ENCODE measurements around the gene LILRB1. TPM values are rescaled to one million over a fixed set of nuclear protein-coding genes. Genes with fewer than 3 reads are reported as not detected.
"Not testable (repeated sequence)": the region's sequence is repeated elsewhere in the genome, so short reads cannot be mapped to it uniquely, and the experiment has no call there.

LILRB1 gene
- polyA plus RNA-seq, 6 donors from 2014 or later: 23.7 to 35.7 (median 27.9) TPM

DNA sequence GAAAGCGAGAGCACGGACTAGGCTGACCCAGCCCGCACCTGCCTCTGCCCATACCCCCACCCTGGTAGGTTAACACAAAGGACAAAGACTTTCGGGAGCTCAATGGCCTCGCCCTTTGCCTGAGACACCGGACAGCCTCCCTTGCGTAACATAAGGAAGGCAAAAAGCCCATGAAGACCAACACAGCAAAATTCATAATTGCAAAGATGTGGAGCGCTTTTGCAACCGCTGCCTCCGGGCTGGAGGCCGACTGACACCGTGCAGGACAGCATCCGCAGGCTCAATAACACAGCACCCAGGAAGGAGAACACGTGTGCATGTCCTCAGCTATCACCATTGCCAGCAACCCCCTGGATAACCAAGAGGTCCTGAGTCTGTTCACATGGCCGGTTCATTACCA is 21.5 kb upstream of the LILRB1 start:
- peaks cover 39 to 70% (median 52%) of the 10 kb centered on the region in 3 donors for H3K4me1 Mint-ChIP-seq
- no peaks in the 10 kb centered on the region for H3K27me3 Mint-ChIP-seq
- peak overlapping the region in 1 of 6 donors; percentile 33 for H3K27ac Mint-ChIP-seq

GRCh38 chr19:54609356-54609791 is 20.9 kb upstream of the LILRB1 start:
- peaks cover 45 to 75% (median 58%) of the 10 kb centered on the region in 3 donors for H3K4me1 Mint-ChIP-seq
- H3K4me3 Mint-ChIP-seq: no peak overlapping the region
- peaks cover 0 to 7% of the 10 kb centered on the region in 2 donors for H3K36me3 Mint-ChIP-seq
- ATAC-seq (ENCODE audit: low read depth in 2 of 2) (no peak), DNase-seq (no peak)
- H3K27me3 Mint-ChIP-seq: no peaks in the 10 kb centered on the region
- no peak overlapping the region for H3K27ac Mint-ChIP-seq
- H3K9me3 Mint-ChIP-seq: peaks cover 0 to 5% (median 3%) of the 10 kb centered on the region in 7 donors

More for the DNA sequence above, 21.5 kb upstream of the LILRB1 start:
- Mint-ChIP-seq H3K9me3 (peaks cover 0 to 5% (median 3%) of the 10 kb centered on the region in 7 donors), H3K36me3 (peaks cover 0 to 7% of the 10 kb centered on the region in 2 donors), H3K4me3 (no peak overlapping the region)
- DNase-seq: no peak
- ATAC-seq (ENCODE audit: low read depth in 2 of 2): no peak

DNA sequence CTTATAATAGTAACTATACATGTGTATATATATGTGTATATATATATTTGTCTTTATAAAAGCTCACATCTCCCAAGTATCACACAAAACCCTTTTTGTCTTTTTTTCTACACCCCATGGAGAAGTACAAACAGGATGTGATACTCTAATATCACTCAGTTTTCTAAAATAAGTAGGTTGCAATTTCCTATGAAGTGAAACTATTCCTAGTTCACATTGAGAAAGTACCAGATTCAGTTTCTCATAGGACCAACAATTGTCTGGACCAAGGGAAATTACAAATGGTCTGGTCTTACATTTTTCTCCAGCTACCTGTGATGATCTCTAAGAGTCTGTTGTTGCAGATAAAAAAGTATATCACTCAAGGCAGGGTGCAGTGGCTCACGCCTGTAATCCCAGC is 17.9 kb upstream of the LILRB1 start:
- peaks cover 0 to 4% (median 0%) of the 10 kb centered on the region in 7 donors for H3K9me3 Mint-ChIP-seq
- peak overlapping the region; percentile 66 to 80 (median 73) for H3K4me3 Mint-ChIP-seq
- peak overlapping the region; percentile 38 to 88 (median 78) for H3K27ac Mint-ChIP-seq
- H3K4me1 Mint-ChIP-seq: peaks cover 59 to 81% (median 68%) of the 10 kb centered on the region in 3 donors
- no peaks in the 10 kb centered on the region for H3K36me3 Mint-ChIP-seq
- no peaks in the 10 kb centered on the region for H3K27me3 Mint-ChIP-seq
- peak; percentile 20 for DNase-seq
- ATAC-seq (ENCODE audit: low read depth in 2 of 2): peak; percentile 22 to 48

DNA sequence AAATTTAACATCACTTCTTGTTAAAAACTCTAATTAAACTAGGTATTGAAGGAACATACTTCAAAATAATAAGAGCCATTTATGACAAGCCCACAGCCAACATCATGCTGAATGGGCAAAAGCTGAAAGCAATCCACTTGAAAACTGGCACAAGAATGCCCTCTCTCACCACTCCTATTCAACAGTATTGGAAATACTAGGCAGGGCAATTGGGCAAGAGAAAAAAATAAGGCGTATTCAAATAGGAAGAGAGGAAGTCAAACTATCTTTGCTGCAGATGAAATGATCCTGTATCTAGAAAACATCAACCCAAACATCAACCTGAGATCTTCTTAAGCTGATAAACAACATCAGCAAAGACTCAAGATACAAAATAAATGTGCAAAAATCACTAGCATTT is 15.6 kb upstream of the LILRB1 start:
- DNase-seq: no peak
- ATAC-seq (ENCODE audit: low read depth in 2 of 2): no peak
- Mint-ChIP-seq H3K9me3 (peaks cover 0 to 4% (median 0%) of the 10 kb centered on the region in 7 donors), H3K27ac (peak overlapping the region in 3 of 6 donors; percentile 77 to 79 (median 78)), H3K36me3 (no peaks in the 10 kb centered on the region), H3K4me1 (peaks cover 62 to 72% (median 64%) of the 10 kb centered on the region in 3 donors), H3K27me3 (no peaks in the 10 kb centered on the region), H3K4me3 (peak overlapping the region in 7 of 8 donors; percentile 10 to 98 (median 36))

- peaks cover 62 to 79% (median 66%) of the 10 kb centered on the region in 3 donors for H3K4me1 Mint-ChIP-seq
- peak overlapping the region; percentile 90 to 100 (median 96) for H3K4me3 Mint-ChIP-seq
- ATAC-seq (ENCODE audit: low read depth in 2 of 2): peak; percentile 66 to 70
Measured at GRCh38 chr19:54616057-54616456, 14.2 kb upstream of the LILRB1 start.

DNA sequence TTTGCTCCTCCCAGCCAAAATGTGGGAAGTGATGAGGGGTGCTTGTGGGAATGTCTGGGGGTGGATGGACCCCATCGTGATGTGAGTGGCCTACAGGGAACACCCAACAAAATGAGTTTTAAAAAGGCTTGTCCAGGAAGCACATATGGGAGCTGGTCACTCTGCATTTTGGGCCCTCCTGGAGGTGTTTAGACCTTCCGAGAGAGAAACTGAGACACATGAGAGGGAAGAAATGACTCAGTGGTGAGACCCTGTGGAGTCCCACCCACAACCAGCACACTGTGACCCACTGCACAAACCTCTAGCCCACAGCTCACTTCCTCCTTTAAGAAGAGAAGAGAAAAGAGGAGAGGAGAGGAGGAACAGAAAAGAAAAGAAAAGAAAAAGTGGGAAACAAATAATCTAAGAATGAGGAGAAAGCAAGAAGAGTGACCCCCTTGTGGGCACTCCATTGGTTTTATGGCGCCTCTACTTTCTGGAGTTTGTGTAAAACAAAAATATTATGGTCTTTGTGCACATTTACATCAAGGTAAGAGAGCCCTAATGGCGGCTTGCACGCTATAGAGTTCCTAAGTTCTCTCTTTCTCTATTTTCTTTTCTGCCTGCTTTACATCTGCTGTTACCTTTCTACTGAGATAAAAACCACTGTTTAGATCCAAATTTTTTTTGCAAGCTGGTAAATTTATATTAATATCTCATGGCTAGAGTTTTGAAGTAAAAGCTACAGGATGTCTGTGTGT is 13.3 kb upstream of the LILRB1 start:
- peaks cover 0 to 7% of the 10 kb centered on the region in 2 donors for H3K36me3 Mint-ChIP-seq
- peaks cover 0 to 4% (median 0%) of the 10 kb centered on the region in 7 donors for H3K9me3 Mint-ChIP-seq
- H3K4me3 Mint-ChIP-seq: peak overlapping the region; percentile 90 to 100 (median 96)
- H3K27me3 Mint-ChIP-seq: no peaks in the 10 kb centered on the region
- peaks cover 62 to 80% (median 69%) of the 10 kb centered on the region in 3 donors for H3K4me1 Mint-ChIP-seq
- peak overlapping the region; percentile 90 to 99 (median 98) for H3K27ac Mint-ChIP-seq
- ATAC-seq (ENCODE audit: low read depth in 2 of 2) (peak; percentile 67 to 72), DNase-seq (peak; percentile 51)

More at GRCh38 chr19:54616057-54616456, 14.2 kb upstream of the LILRB1 start:
- H3K36me3 Mint-ChIP-seq: no peaks in the 10 kb centered on the region
- peaks cover 0 to 4% (median 0%) of the 10 kb centered on the region in 7 donors for H3K9me3 Mint-ChIP-seq
- H3K27me3 Mint-ChIP-seq: no peaks in the 10 kb centered on the region
- peak; percentile 59 for DNase-seq
- H3K27ac Mint-ChIP-seq: peak overlapping the region; percentile 90 to 99 (median 98)

DNA sequence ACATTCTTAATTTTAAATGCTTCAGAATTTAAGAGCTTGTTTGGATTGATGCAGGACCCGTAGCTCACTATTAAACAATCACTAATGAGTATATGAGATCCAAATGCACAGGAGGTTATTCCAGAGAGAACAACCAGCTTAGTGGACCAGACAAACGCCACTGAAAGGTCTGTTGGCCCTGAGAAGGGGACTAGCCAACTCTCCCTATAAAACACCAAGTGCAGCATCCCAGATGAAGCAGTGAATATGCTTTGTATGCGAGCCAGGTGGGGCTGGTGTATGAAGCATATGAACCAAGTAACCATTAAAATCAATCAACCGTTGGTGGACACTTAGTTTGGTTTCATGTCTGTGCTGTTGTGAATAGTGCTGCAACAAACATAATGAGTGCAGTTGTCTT is 9.8 kb upstream of the LILRB1 start:
- ATAC-seq (ENCODE audit: low read depth in 2 of 2): no peak
- Mint-ChIP-seq H3K27me3 (no peaks in the 10 kb centered on the region), H3K27ac (peak overlapping the region in 4 of 6 donors; percentile 49 to 78 (median 74)), H3K4me1 (peaks cover 55 to 82% (median 73%) of the 10 kb centered on the region in 3 donors), H3K9me3 (peaks cover 0 to 2% (median 0%) of the 10 kb centered on the region in 7 donors), H3K36me3 (peaks cover 0 to 9% of the 10 kb centered on the region in 2 donors), H3K4me3 (peak overlapping the region; percentile 21 to 95 (median 74))
- no peak for DNase-seq

DNA sequence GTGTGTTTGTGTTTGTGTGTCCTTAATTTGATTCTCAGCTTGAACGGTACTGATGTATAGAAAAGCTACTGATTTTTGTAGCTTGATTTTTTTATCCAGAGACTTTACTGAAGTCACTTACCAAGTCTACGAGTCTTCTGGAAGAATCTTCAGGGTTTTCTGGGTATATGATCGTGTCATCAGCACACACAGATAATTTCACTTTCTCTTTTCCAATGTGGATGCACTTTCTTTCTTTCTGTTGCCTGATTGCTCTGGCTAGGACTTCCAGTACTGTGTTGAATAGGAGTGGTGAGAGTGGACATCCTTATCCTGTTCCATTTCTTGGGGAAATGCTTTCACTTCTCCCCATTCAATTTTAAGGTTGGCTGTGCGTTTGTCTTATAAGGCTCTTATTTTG is 7.9 kb upstream of the LILRB1 start:
- peak overlapping the region; percentile 64 to 95 (median 80) for H3K4me3 Mint-ChIP-seq
- H3K27me3 Mint-ChIP-seq: no peaks in the 10 kb centered on the region
- peaks cover 11 to 22% of the 10 kb centered on the region in 2 donors for H3K36me3 Mint-ChIP-seq

GRCh38 chr19:54624234-54624633 is 6.0 kb upstream of the LILRB1 start:
- Mint-ChIP-seq H3K36me3 (peaks cover 23 to 27% of the 10 kb centered on the region in 2 donors), H3K27ac (peak overlapping the region; percentile 85 to 98 (median 97)), H3K4me1 (peaks cover 63 to 92% (median 86%) of the 10 kb centered on the region in 3 donors), H3K4me3 (peak overlapping the region; percentile 78 to 95 (median 86))
- not testable (repeated sequence) for H3K27me3 Mint-ChIP-seq, H3K9me3 Mint-ChIP-seq
- peak; percentile 53 to 62 for ATAC-seq (ENCODE audit: low read depth in 2 of 2)
- peak; percentile 37 for DNase-seq

More for the DNA sequence above, 7.9 kb upstream of the LILRB1 start:
- H3K4me1 Mint-ChIP-seq: peaks cover 53 to 83% (median 72%) of the 10 kb centered on the region in 3 donors
- H3K27ac Mint-ChIP-seq: peak overlapping the region; percentile 72 to 97 (median 86)
- DNase-seq: no peak
- peaks cover 0 to 4% (median 0%) of the 10 kb centered on the region in 7 donors for H3K9me3 Mint-ChIP-seq
- no peak for ATAC-seq (ENCODE audit: low read depth in 2 of 2)

DNA sequence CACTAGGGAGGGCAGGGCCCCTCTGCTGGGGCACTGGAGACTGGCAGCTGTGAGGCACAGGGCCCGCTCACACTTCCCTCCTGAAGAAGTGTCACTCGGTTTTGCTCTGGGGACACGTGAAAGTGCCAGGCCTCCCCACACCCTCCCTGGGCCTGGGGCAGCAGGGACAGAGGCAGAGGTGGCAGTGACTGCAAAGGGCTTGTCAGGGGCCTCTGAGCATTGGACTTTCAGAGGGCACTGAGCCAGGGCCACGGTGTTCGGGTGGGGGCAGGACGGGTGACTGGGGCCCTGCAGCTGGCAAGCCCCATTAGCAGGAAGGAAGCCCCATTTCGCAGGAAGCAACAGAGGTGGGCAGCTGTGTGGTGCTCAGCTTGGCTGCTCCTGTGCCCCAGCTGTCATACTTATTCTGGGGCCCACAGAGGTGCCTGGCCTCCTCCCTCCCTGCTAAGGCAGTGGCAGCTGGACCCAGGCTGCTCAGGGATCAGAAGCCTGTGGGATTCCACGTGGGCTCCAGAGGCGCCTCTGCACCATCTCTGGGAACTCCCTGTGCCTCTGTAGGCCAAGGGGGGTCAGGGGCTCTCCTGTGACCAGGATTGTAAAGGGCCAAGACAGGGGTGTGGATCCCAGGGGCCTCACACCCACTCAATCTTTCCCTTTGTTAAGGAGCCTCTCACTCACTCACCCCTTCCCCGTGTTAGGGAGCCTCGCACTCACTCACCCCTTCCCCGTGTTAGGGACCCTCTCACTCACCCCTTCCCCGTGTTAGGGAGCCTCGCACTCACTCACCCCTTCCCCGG is 5.2 kb upstream of the LILRB1 start:
- Mint-ChIP-seq H3K27ac (peak overlapping the region; percentile 92 to 98 (median 97)), H3K36me3 (peaks cover 27 to 29% of the 10 kb centered on the region in 2 donors), H3K4me3 (peak overlapping the region; percentile 78 to 95 (median 86)), H3K4me1 (peaks cover 70 to 97% (median 90%) of the 10 kb centered on the region in 3 donors)
- ATAC-seq (ENCODE audit: low read depth in 2 of 2) (peak; percentile 82 to 84), DNase-seq (peak; percentile 64)
- H3K9me3 Mint-ChIP-seq, H3K27me3 Mint-ChIP-seq: not testable (repeated sequence)

DNA sequence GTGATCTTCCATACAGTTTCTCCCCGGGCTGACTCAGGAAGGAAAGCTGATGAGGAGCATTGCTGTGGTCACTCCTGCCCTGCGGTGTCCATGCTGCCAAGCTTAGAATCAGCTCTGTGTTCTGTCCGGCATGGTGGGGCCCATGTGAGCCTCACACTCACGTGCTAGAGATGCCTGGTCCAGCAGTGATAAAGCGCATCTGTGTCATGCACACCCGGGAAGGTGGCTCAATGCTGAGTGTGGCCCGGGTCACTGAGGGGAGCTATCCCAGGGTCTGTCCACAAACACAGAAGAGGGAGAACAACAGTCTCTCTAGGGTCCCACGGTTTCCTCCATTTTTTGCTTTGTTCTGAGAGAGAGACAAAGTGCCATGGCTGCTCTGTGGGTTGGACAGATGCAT is 3.5 kb upstream of the LILRB1 start:
- Mint-ChIP-seq H3K36me3 (peaks cover 22 to 32% of the 10 kb centered on the region in 2 donors), H3K4me1 (peaks cover 74 to 98% (median 97%) of the 10 kb centered on the region in 3 donors), H3K9me3 (peaks cover 0 to 5% (median 0%) of the 10 kb centered on the region in 7 donors), H3K4me3 (peak overlapping the region in 4 of 8 donors; percentile 2 to 72 (median 48)), H3K27me3 (no peaks in the 10 kb centered on the region), H3K27ac (peak overlapping the region; percentile 88 to 97 (median 92))
- no peak for ATAC-seq (ENCODE audit: low read depth in 2 of 2)
- no peak for DNase-seq

DNA sequence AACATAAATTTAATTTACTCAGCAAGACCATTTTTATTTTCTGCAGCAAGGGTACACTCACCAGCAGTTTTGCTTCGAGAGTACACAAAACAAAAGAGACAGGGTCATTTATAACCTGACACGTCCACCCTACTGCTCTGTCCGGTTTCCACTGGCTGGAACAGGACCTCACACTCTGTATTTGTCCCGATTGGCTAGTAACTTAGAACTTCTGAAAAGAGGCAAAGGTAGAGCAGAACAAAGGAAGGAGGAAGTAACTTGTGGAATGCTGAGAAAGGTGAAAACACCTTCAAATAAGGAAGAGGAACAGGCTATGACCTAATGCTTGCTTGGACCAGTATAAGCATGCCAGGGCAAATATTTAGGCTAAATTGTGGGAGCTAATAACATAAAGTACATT is 2.4 kb upstream of the LILRB1 start:
- Mint-ChIP-seq H3K27ac (peak overlapping the region; percentile 61 to 94 (median 88)), H3K4me3 (peak overlapping the region in 5 of 8 donors; percentile 30 to 65 (median 51)), H3K36me3 (peaks cover 18 to 32% of the 10 kb centered on the region in 2 donors), H3K4me1 (peaks cover 66 to 94% (median 91%) of the 10 kb centered on the region in 3 donors)
- ATAC-seq (ENCODE audit: low read depth in 2 of 2); H3K9me3 Mint-ChIP-seq; DNase-seq; H3K27me3 Mint-ChIP-seq: not testable (repeated sequence)

GRCh38 chr19:54630782-54631181 is 498 bp downstream of the LILRB1 start:
- H3K36me3 Mint-ChIP-seq: peaks cover 18 to 32% of the 10 kb centered on the region in 2 donors
- no peak for DNase-seq
- no peaks in the 10 kb centered on the region for H3K27me3 Mint-ChIP-seq
- H3K4me3 Mint-ChIP-seq: peak overlapping the region in 7 of 8 donors; percentile 83 to 97 (median 91)
- H3K27ac Mint-ChIP-seq: peak overlapping the region; percentile 85 to 95 (median 92)
- peaks cover 51 to 65% (median 64%) of the 10 kb centered on the region in 3 donors for H3K4me1 Mint-ChIP-seq
- ATAC-seq (ENCODE audit: low read depth in 2 of 2): peak in 1 of 2 donors; percentile 9
- H3K9me3 Mint-ChIP-seq: peaks cover 0 to 5% (median 0%) of the 10 kb centered on the region in 7 donors

Data from naive B cell (primary cell).